Measurements from ENCODE around the gene MARCKS. TPM values are rescaled to one million over a fixed set of nuclear protein-coding genes. Genes with fewer than 3 reads are reported as not detected.

The MARCKS gene
- total RNA-seq, 2 donors from 2014 or later = 34.3 TPM

- Histone ChIP-seq H3K27ac (no peak overlapping the region), H3K4me3 (no peak overlapping the region), H3K9me3 (no peaks in the 10 kb centered on the region), H3K27me3 (replicated peaks; ENCODE audit: insufficient read depth) (no peaks in the 10 kb centered on the region), H3K4me1 (ENCODE audit: control insufficient read depth in 1 of 2, low read depth in 2 of 2) (no peaks in the 10 kb centered on the region), H3K36me3 (no peaks in the 10 kb centered on the region)
- DNase-seq (ENCODE audit: low spot score) = no peak
- TF ChIP-seq CTCF (IDR thresholded peaks at IDR 0.05) = no peak
- ATAC-seq (ENCODE audit: insufficient number of reproducible peaks, low FRiP score, low read depth) = no peak
Observed at GRCh38 chr6:113819169-113819830, 37.8 kb upstream of the MARCKS start.

DNA sequence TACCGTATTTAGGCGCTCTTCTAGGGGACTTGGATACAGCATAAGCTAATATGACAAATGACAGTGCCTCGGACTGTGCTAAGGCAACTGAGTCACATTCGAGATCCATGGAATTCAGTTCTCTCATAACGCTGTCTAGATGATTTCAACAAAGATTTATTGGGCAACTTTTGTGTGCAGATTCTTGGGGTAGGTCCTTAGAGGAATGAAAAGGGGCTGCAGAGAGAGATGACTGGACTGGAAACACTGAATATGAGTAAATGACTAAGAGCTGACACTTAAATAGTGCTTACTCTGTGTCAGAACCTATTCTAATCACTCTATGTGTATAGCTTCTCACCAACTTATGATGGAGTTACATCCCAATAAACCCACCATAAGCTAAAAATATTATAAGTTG is 36.4 kb upstream of the MARCKS start:
- TF ChIP-seq CTCF (IDR thresholded peaks at IDR 0.05) = no peak
- ATAC-seq (ENCODE audit: insufficient number of reproducible peaks, low FRiP score, low read depth) (no peak), DNase-seq (ENCODE audit: low spot score) (no peak)
- Histone ChIP-seq H3K4me3 (no peak overlapping the region), H3K36me3 (no peaks in the 10 kb centered on the region), H3K4me1 (ENCODE audit: control insufficient read depth in 1 of 2, low read depth in 2 of 2) (peaks cover 0 to 4% of the 10 kb centered on the region in 2 donors), H3K9me3 (no peaks in the 10 kb centered on the region), H3K27ac (no peak overlapping the region), H3K27me3 (replicated peaks; ENCODE audit: insufficient read depth) (no peaks in the 10 kb centered on the region)

DNA sequence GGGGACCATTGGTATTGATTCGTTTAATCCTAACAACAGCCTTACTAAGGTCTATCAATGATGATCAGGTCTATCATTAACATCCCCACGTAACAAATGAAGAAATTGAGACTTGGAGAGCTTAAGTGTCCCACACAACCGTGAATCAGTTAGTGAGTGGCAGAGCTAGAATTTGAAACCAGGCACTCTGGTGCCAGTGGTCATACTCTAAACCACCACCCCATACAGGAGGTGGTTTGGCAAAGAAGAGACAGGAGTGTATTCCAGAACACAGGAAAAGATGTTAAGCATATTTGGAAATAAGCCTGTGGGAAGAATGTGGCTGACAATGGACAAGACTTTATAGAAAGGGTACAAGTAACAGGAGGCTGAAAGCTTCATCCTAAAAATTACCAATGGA is 35.7 kb upstream of the MARCKS start:
- Histone ChIP-seq H3K36me3 (no peaks in the 10 kb centered on the region), H3K4me3 (no peak overlapping the region), H3K4me1 (ENCODE audit: control insufficient read depth in 1 of 2, low read depth in 2 of 2) (peaks cover 0 to 8% of the 10 kb centered on the region in 2 donors), H3K9me3 (no peaks in the 10 kb centered on the region), H3K27ac (no peak overlapping the region), H3K27me3 (replicated peaks; ENCODE audit: insufficient read depth) (no peaks in the 10 kb centered on the region)
- ATAC-seq (ENCODE audit: insufficient number of reproducible peaks, low FRiP score, low read depth) = no peak
- DNase-seq (ENCODE audit: low spot score) = no peak
- no peak for TF ChIP-seq CTCF (IDR thresholded peaks at IDR 0.05)

DNA sequence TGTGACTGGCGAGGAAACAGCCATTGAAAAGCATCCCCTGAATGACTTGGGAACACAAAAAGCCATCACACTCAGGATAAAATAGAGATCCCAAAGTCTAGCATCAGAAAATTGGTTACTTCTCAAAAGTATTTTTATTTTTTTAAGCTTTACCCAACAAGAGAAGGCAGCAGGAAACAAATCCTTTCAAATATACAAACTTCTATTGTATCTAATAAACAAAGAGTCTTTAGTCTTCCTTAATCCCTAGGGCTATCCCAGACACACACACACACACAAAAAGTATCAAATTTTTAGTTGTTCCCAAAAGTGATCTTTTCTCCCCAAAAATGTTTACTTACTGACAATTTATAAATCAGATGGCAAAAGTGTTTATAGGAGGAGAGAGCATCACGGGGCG is 33.2 kb upstream of the MARCKS start:
- Histone ChIP-seq H3K27me3 (replicated peaks; ENCODE audit: insufficient read depth) (no peaks in the 10 kb centered on the region), H3K36me3 (no peaks in the 10 kb centered on the region), H3K9me3 (no peaks in the 10 kb centered on the region), H3K27ac (no peak overlapping the region), H3K4me3 (no peak overlapping the region), H3K4me1 (ENCODE audit: control insufficient read depth in 1 of 2, low read depth in 2 of 2) (peaks cover 0 to 8% of the 10 kb centered on the region in 2 donors)
- TF ChIP-seq CTCF (IDR thresholded peaks at IDR 0.05) = no peak
- no peak for DNase-seq (ENCODE audit: low spot score)
- no peak for ATAC-seq (ENCODE audit: insufficient number of reproducible peaks, low FRiP score, low read depth)

- Histone ChIP-seq H3K9me3 (no peaks in the 10 kb centered on the region), H3K27me3 (replicated peaks; ENCODE audit: insufficient read depth) (no peaks in the 10 kb centered on the region), H3K27ac (no peak overlapping the region), H3K36me3 (no peaks in the 10 kb centered on the region), H3K4me1 (ENCODE audit: control insufficient read depth in 1 of 2, low read depth in 2 of 2) (peaks cover 0 to 8% of the 10 kb centered on the region in 2 donors), H3K4me3 (no peak overlapping the region)
- no peak for ATAC-seq (ENCODE audit: insufficient number of reproducible peaks, low FRiP score, low read depth)
- DNase-seq (ENCODE audit: low spot score) = no peak
- TF ChIP-seq CTCF (IDR thresholded peaks at IDR 0.05) = no peak
Observed at GRCh38 chr6:113824411-113824810, 32.7 kb upstream of the MARCKS start.

Data from thoracic aorta (tissue), 2 donors.